GM19351 (cell line): Measurements from ENCODE around the gene ERO1B.

Experiments used
- ATAC-seq: cut with Tn5 transposase; IDR thresholded peaks from one replicate; pipeline ENCODE4 v1.9.1; 2021; ENCODE audit warnings: mild to moderate bottlenecking, moderate library complexity; ENCODE audit not compliant: unreplicated experiment

ERO1B gene

GRCh38 chr1:236301080-236301957, 19.6 kb upstream of the ERO1B start:
- no peak for ATAC-seq

GRCh38 chr1:236297161-236297560, 15.4 kb upstream of the ERO1B start:
- no peak for ATAC-seq

- no peak for ATAC-seq
These were observed 10.7 kb upstream of the ERO1B start for GRCh38 chr1:236292425-236292824.

- no peak for ATAC-seq
These were observed 7.9 kb upstream of the ERO1B start for GRCh38 chr1:236289492-236290131.

- ATAC-seq, result no peak
These were observed 6.8 kb upstream of the ERO1B start for GRCh38 chr1:236288620-236288976.

GRCh38 chr1:236287757-236288619, 6.2 kb upstream of the ERO1B start:
- no peak for ATAC-seq

- no peak for ATAC-seq
These were observed 5.6 kb upstream of the ERO1B start for GRCh38 chr1:236287356-236287755.

GRCh38 chr1:236284291-236284721, 2.5 kb upstream of the ERO1B start:
- peak; percentile 52 for ATAC-seq

GRCh38 chr1:236282719-236283118, 961 bp upstream of the ERO1B start:
- ATAC-seq, result no peak

- peak; percentile 14 for ATAC-seq
These were observed 613 bp upstream of the ERO1B start for GRCh38 chr1:236282425-236282716.

- peak; percentile 18 for ATAC-seq
These were observed 532 bp downstream of the ERO1B start for GRCh38 chr1:236281198-236281653.

- ATAC-seq, result no peak
These were observed 1.1 kb downstream of the ERO1B start for GRCh38 chr1:236280438-236281197.

GRCh38 chr1:236275586-236275985, 6.2 kb downstream of the ERO1B start:
- peak; percentile 53 for ATAC-seq

GRCh38 chr1:236275061-236275460, 6.7 kb downstream of the ERO1B start:
- ATAC-seq, result no peak

- no peak for ATAC-seq
These were observed 8.4 kb downstream of the ERO1B start for GRCh38 chr1:236273358-236273757.

GRCh38 chr1:236269439-236269838, 12.3 kb downstream of the ERO1B start:
- ATAC-seq, result peak; percentile 59

GRCh38 chr1:236261898-236262297, 19.9 kb downstream of the ERO1B start:
- no peak for ATAC-seq

- no peak for ATAC-seq
These were observed 20.7 kb downstream of the ERO1B start for GRCh38 chr1:236261033-236261432.

GRCh38 chr1:236259043-236259442, 22.7 kb downstream of the ERO1B start:
- ATAC-seq, result no peak

- ATAC-seq, result no peak
These were observed 23.6 kb downstream of the ERO1B start for GRCh38 chr1:236258114-236258622.

- ATAC-seq, result no peak
These were observed 24.5 kb downstream of the ERO1B start for GRCh38 chr1:236257216-236257615.
